ENCODE results near the gene CHI3L1.

GRCh38 chr1:203165101-203165799 lies 21.3 kb downstream of the CHI3L1 start:
- no peak for TF ChIP-seq EZH2 (IDR thresholded peaks at IDR 0.05; ENCODE audit: insufficient read depth, poor library complexity, severe bottlenecking)
- no peak for TF ChIP-seq EZH2phosphoT487 (IDR thresholded peaks at IDR 0.05; ENCODE audit: insufficient read depth, low read depth)

All from GM23248 (cell line).